CD4-positive, alpha-beta T cell (primary cell): ENCODE measurements around the gene KNDC1. TPM values are rescaled to one million over a fixed set of nuclear protein-coding genes. Genes with fewer than 3 reads are reported as not detected.
A peak's percentile ranks its signal among the peaks of the same experiment; 100 is the strongest.

Source experiments
- ATAC-seq: fragments of 200-7000 bp; cut with Tn5 transposase; one replicate; pipeline ENCODE4 v1.10.0; 2022; ENCODE audit warnings: mild to moderate bottlenecking; ENCODE audit not compliant: poor library complexity
- CTCF ChIA-PET: fragments of 350-600 bp; sonication (Branson Sonifier 250); formaldehyde crosslinking; loops from one replicate; lab custom pipeline; 2021; ENCODE audit warnings: antibody characterized with exemption, inconsistent platforms; lab: Charles Lee
- POLR2A ChIA-PET: fragments of 350-600 bp; sonication (Branson Sonifier 250); formaldehyde crosslinking; loops from one replicate; lab custom pipeline; 2021; ENCODE audit warnings: antibody characterized with exemption, inconsistent platforms; lab: Charles Lee
- DNase-seq, 14 experiments: peaks; one replicate each; pipeline ENCODE4 v3.0.0-alpha.2; 2013 to 2020; ENCODE audit warnings: mixed read lengths in 2 of 14
- H3K27ac ChIP-seq, 2 donors: one replicate each; pipeline versions ENCODE4 v1.5.1 to v1.7.0; 2013; ENCODE audit warnings: low read length in 2 of 2, low read depth in 1 of 2, mild to moderate bottlenecking in 1 of 2
- H3K27me3 ChIP-seq, 2 experiments: 1 replicate in 1 of 2; 2 replicates in 1 of 2; pipeline versions ENCODE4 v1.6.1 to v1.7.0; 2013; ENCODE audit warnings: low read length in 2 of 2, control low read depth in 1 of 2, mild to moderate bottlenecking in 1 of 2, moderate library complexity in 1 of 2; ENCODE audit not compliant: insufficient read depth in 2 of 2, control insufficient read depth in 1 of 2
- H3K36me3 ChIP-seq: one replicate; pipeline ENCODE4 v1.6.1; 2013; ENCODE audit warnings: low read length, control low read depth; ENCODE audit not compliant: insufficient read depth
- H3K4me1 ChIP-seq: one replicate; pipeline ENCODE4 v1.6.1; 2013; ENCODE audit warnings: low read length, control low read depth; ENCODE audit not compliant: insufficient read depth
- H3K4me3 ChIP-seq: one replicate; pipeline ENCODE4 v1.5.1; 2013; ENCODE audit warnings: mild to moderate bottlenecking, low read length, moderate library complexity
- H3K9me3 ChIP-seq, 2 experiments: 1 replicate in 1 of 2; 2 replicates in 1 of 2; pipeline versions ENCODE4 v1.6.1 to v1.7.0; 2013; ENCODE audit warnings: low read length in 2 of 2, mild to moderate bottlenecking in 2 of 2, control low read depth in 1 of 2, moderate library complexity in 1 of 2; ENCODE audit not compliant: control insufficient read depth in 1 of 2, insufficient read depth in 1 of 2
- H3K27ac Mint-ChIP-seq: one replicate; pipeline ENCODE4 v1.8.0; 2020; ENCODE audit warnings: mixed read lengths
- H3K27me3 Mint-ChIP-seq: one replicate; pipeline ENCODE4 v1.8.0; 2021; ENCODE audit warnings: mixed read lengths
- H3K36me3 Mint-ChIP-seq: one replicate; pipeline ENCODE4 v1.8.0; 2021; ENCODE audit warnings: low read depth, mixed read lengths
- H3K4me1 Mint-ChIP-seq: one replicate; pipeline ENCODE4 v1.8.0; 2021; ENCODE audit warnings: low read depth, mixed read lengths
- H3K4me3 Mint-ChIP-seq: one replicate; pipeline ENCODE4 v1.8.0; 2020; ENCODE audit warnings: mild to moderate bottlenecking, mixed read lengths
- H3K9me3 Mint-ChIP-seq: one replicate; pipeline ENCODE4 v1.8.0; 2020; ENCODE audit warnings: mixed read lengths
- intact Hi-C, 2 experiments: fragments of 100-400 bp; cut with DNase I in 1 of 2; cut with micrococcal nuclease in 1 of 2; formaldehyde crosslinking; loops; one replicate each; pipeline versions ENCODE4 v1.15.1 to v1.9.0; 2023 to 2025; cut with DNase I, micrococcal nuclease
- total RNA-seq, 174 experiments: library from RNA in 2 of 174; stranded (reverse) in 2 of 174; gene quantifications; one replicate each; pipeline ENCODE4 v1.2.3 and lab custom pipeline; 2021 to 2026
- TF ChIP-seq, protein P1 (sequence below): fragments of 200-600 bp; IDR thresholded peaks from one replicate; pipeline ENCODE4 v1.8.0; 2022; ENCODE audit warnings: antibody characterized with exemption, mild to moderate bottlenecking

The KNDC1 gene
- total RNA-seq, 2 experiments from 2014 or later = not detected

DNA sequence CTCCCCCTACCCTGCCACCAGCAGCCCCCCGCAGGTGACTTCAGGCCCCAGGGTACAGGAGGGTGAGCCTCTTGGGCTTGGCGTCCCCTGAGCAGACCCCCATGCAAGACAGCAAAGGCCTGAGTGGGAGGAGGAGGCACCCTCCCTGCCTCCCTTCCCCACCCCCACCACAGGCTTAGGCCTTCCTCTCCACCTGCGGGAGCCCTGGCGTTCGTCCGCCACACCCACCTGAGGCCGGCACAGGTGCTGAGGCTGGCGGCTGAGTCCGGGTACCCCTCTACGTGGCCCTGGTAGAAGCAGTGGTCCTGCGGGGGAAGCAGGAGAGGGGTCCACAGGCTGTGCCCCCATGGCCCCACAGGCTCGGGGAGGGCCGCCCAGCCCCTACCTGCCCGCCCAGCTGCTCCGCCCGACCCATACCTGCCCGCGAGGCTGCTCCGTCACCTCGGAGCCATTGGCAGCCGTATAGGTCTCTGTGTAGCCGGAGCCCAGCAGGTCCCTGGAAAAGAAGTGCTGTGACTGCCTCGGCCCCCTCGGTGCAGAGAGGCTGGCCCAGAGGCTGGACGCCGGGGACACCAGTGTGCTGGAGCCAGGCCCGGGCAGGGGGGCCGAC lies 113.6 kb downstream of the KNDC1 start:
- no peaks in the 10 kb centered on the region for H3K9me3 ChIP-seq
- ATAC-seq (no peak), DNase-seq (no peak)
- peak overlapping the region; percentile 15 to 29 for H3K27ac ChIP-seq
- ChIA-PET CTCF (no interaction called here), POLR2A (interaction anchor here (1.7 kb wide), 1 partner anchor 14 kb away, joined by 11 read pairs; no protein-coding TSS in a partner anchor)
- Mint-ChIP-seq H3K27me3 (no peaks in the 10 kb centered on the region), H3K9me3 (no peaks in the 10 kb centered on the region), H3K4me1 (peaks cover 27% of the 10 kb centered on the region), H3K4me3 (no peak overlapping the region), H3K36me3 (peaks cover 28% of the 10 kb centered on the region), H3K27ac (no peak overlapping the region)
- H3K27me3 ChIP-seq = no peaks in the 10 kb centered on the region
- H3K4me3 ChIP-seq = no peak overlapping the region
- peaks cover 54% of the 10 kb centered on the region for H3K4me1 ChIP-seq
- peaks cover 48% of the 10 kb centered on the region for H3K36me3 ChIP-seq
- TF ChIP-seq, protein P1, sequence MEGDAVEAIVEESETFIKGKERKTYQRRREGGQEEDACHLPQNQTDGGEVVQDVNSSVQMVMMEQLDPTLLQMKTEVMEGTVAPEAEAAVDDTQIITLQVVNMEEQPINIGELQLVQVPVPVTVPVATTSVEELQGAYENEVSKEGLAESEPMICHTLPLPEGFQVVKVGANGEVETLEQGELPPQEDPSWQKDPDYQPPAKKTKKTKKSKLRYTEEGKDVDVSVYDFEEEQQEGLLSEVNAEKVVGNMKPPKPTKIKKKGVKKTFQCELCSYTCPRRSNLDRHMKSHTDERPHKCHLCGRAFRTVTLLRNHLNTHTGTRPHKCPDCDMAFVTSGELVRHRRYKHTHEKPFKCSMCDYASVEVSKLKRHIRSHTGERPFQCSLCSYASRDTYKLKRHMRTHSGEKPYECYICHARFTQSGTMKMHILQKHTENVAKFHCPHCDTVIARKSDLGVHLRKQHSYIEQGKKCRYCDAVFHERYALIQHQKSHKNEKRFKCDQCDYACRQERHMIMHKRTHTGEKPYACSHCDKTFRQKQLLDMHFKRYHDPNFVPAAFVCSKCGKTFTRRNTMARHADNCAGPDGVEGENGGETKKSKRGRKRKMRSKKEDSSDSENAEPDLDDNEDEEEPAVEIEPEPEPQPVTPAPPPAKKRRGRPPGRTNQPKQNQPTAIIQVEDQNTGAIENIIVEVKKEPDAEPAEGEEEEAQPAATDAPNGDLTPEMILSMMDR = no peak
- intact Hi-C loops = no loop called here

DNA sequence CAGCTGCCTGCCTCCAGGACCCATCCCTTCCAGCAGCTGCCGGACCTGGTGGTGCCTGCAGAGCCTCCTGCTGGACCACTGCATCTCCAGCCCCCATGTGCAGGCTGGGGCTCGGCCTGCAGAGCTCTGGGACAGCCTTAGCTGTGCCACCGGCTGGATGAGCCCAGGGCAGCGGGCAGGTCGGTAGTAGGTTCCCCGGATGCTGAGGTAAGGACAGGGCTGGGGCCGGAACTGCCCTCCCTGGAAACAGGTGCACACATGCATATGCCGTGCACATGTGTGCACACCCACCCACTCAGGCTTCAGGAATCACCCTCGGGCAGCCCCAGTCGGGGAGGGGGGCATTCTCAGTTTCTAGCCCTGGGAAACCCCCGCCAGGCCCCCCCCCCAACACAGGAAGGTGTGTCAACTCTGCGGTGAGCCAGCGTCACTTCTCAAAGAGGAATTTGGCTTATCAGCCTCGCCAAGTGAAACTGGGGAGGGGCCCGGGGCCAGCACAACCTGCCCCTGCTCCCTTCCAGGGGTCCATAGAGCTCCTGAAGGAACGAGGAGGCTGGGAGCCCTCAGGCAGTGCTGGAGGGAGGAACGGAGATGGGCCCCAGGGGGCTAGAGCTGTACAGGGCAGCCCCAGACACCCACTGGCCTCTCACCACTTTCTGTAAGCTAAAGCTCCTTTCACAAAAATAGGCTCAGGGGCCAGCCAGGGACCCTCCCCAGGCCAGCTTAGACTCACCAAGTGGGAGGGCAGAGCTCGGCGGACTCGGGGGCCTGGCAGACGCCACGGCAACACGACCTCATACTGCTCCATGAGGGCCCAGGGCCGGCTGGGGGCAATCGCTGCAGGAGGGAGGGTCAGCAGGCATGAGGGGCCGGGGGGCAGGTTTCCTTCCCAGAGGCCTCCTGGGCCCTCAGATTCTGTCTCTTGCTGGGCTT lies 115.0 kb downstream of the KNDC1 start:
- TF ChIP-seq, protein P1 = no peak
- H3K4me1 Mint-ChIP-seq = peaks cover 40% of the 10 kb centered on the region
- no peaks in the 10 kb centered on the region for H3K27me3 Mint-ChIP-seq
- H3K27me3 ChIP-seq = no peaks in the 10 kb centered on the region
- ATAC-seq (peak; percentile 68), DNase-seq (peak; percentile 53 to 95 (median 76))
- peak overlapping the region; percentile 86 to 90 for H3K27ac ChIP-seq
- H3K27ac Mint-ChIP-seq = peak overlapping the region; percentile 98
- H3K4me1 ChIP-seq = peaks cover 64% of the 10 kb centered on the region
- no peaks in the 10 kb centered on the region for H3K9me3 ChIP-seq
- CTCF ChIA-PET = interaction anchor here (0.9 to 2.6 kb wide), 7 partner anchors 11 to 131 kb away, joined by 4 to 16 read pairs (median 6); no protein-coding TSS in a partner anchor
- intact Hi-C loops = loop anchor here (1.0 to 5.0 kb wide), 2 partner anchors 16 to 133 kb away; no protein-coding TSS in a partner anchor
- H3K4me3 Mint-ChIP-seq = peak overlapping the region; percentile 94
- H3K9me3 Mint-ChIP-seq = no peaks in the 10 kb centered on the region
- POLR2A ChIA-PET = interaction anchor here (0.9 to 2.5 kb wide), 6 partner anchors 9 to 61 kb away, joined by 5 to 22 read pairs (median 6); no protein-coding TSS in a partner anchor
- H3K36me3 ChIP-seq = peaks cover 39% of the 10 kb centered on the region
- peaks cover 34% of the 10 kb centered on the region for H3K36me3 Mint-ChIP-seq
- H3K4me3 ChIP-seq = peak overlapping the region; percentile 91

DNA sequence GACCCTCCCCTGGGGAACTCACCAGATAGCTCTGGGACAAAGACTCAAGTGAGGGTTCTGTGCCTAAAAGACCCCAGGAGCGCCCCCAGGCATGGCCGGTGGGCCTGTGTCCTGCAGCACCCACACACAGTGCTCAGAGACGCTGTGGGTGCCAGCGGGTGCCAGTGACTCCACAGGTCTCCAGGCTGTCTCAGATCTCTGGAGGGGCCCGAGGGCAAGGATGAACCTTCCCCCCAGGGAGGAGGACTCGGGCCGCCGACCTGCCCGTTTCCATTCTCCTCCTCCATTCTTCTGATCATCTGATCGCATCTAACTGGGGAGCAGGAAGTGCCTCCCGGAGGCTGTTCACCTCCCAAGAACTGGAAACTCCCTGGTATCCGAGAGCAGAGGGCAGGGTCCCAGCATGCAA lies 115.7 kb downstream of the KNDC1 start:
- ChIA-PET CTCF (interaction anchor here (0.9 to 2.6 kb wide), 7 partner anchors 12 to 132 kb away, joined by 4 to 16 read pairs (median 6); no protein-coding TSS in a partner anchor), POLR2A (interaction anchor here (0.9 to 2.5 kb wide), 8 partner anchors 9 to 60 kb away, joined by 3 to 22 read pairs (median 6); no protein-coding TSS in a partner anchor)
- Histone ChIP-seq H3K36me3 (peaks cover 32% of the 10 kb centered on the region), H3K9me3 (no peaks in the 10 kb centered on the region), H3K4me1 (peaks cover 70% of the 10 kb centered on the region), H3K4me3 (peak overlapping the region; percentile 91), H3K27me3 (no peaks in the 10 kb centered on the region), H3K27ac (peak overlapping the region; percentile 86 to 90)
- DNase-seq = peak in 10 of 14 experiments; percentile 28 to 69 (median 54)
- peaks cover 40% of the 10 kb centered on the region for H3K4me1 Mint-ChIP-seq
- no peaks in the 10 kb centered on the region for H3K27me3 Mint-ChIP-seq
- H3K27ac Mint-ChIP-seq = peak overlapping the region; percentile 98
- peaks cover 35% of the 10 kb centered on the region for H3K36me3 Mint-ChIP-seq
- intact Hi-C loops = loop anchor here (1.0 to 5.0 kb wide), 3 partner anchors 15 to 133 kb away; no protein-coding TSS in a partner anchor
- TF ChIP-seq, protein P1 = peak; percentile 33
- peak overlapping the region; percentile 94 for H3K4me3 Mint-ChIP-seq
- no peaks in the 10 kb centered on the region for H3K9me3 Mint-ChIP-seq
- peak; percentile 7 for ATAC-seq
